SK-N-SH (cell line): ENCODE data around the gene ZNF8. TPM values are rescaled to one million over a fixed set of nuclear protein-coding genes. Genes with fewer than 3 reads are reported as not detected.

Source experiments
- CTCF ChIA-PET: fragments of 300-600, 350-600 bp; formaldehyde crosslinking; extraction: SDS; loops from one replicate; lab custom pipeline; 2021; lab: Yijun Ruan, JAX
- POLR2A ChIA-PET: fragments of 350-600 bp; sonication (Branson Sonifier 250); formaldehyde crosslinking; extraction: SDS; loops from one replicate; lab custom pipeline; 2020; ENCODE audit warnings: antibody characterized with exemption, inconsistent platforms; lab: Yijun Ruan, JAX
- DNase-seq: peaks from one replicate; pipeline ENCODE4 v3.0.0; 2012
- H2AFZ ChIP-seq: fragments of 200-600 bp; sonication (generic); 2 replicates; pipeline ENCODE4 v1.8.1; 2016; ENCODE audit warnings: antibody characterized with exemption, mild to moderate bottlenecking, low read depth
- H3F3A ChIP-seq: fragments of 200-600 bp; sonication (generic); replicated peaks from 2 replicates; pipeline ENCODE3; 2016; ENCODE audit warnings: antibody characterized with exemption, mild to moderate bottlenecking; ENCODE audit not compliant: insufficient read depth
- H3K27ac ChIP-seq, 2 experiments: fragments of 200-500 bp in 1 of 2; fragments of 200-600 bp in 1 of 2; sonication (Bioruptor generic) in 1 of 2; sonication (generic), shearing (Covaris generic) in 1 of 2; 2 replicates each; pipeline versions ENCODE4 v1.5.1 to v1.6.1; 2014 to 2016; ENCODE audit warnings: low read depth in 2 of 2, inconsistent platforms in 1 of 2, low read length in 1 of 2, mild to moderate bottlenecking in 1 of 2, mixed read lengths in 1 of 2
- H3K27me3 ChIP-seq: fragments of 200-600 bp; sonication (generic), shearing (Covaris generic); 2 replicates; pipeline ENCODE4 v1.6.1; 2016; ENCODE audit warnings: mixed run types; ENCODE audit not compliant: insufficient read depth
- H3K36me3 ChIP-seq, 2 experiments: fragments of 200-500 bp in 1 of 2; fragments of 200-600 bp in 1 of 2; sonication (Bioruptor generic) in 1 of 2; sonication (generic) in 1 of 2; replicated peaks in 1 of 2; 2 replicates each; pipeline versions ENCODE3 to v1.5.1; 2014 to 2016; ENCODE audit warnings: low read length in 1 of 2, mild to moderate bottlenecking in 1 of 2; ENCODE audit not compliant: insufficient read depth in 2 of 2, control insufficient read depth in 1 of 2
- H3K4me1 ChIP-seq, 2 experiments: fragments of 200-500 bp in 1 of 2; fragments of 200-600 bp in 1 of 2; sonication (Bioruptor generic) in 1 of 2; sonication (generic), shearing (Covaris generic) in 1 of 2; 2 replicates each; pipeline versions ENCODE4 v1.5.1 to v1.6.1; 2014 to 2016; ENCODE audit warnings: low read depth in 1 of 2, low read length in 1 of 2, mixed run types in 1 of 2; ENCODE audit not compliant: insufficient read depth in 2 of 2, control insufficient read depth in 1 of 2
- H3K4me2 ChIP-seq: fragments of 200-600 bp; sonication (generic), shearing (Covaris generic); 2 replicates; pipeline ENCODE4 v1.6.1; 2017; ENCODE audit warnings: mixed run types
- H3K4me3 ChIP-seq, 2 experiments: fragments of 200-500 bp in 1 of 2; fragments of 200-600 bp in 1 of 2; sonication (Bioruptor generic) in 1 of 2; sonication (generic), shearing (Covaris generic) in 1 of 2; 2 replicates each; pipeline versions ENCODE4 v1.5.1 to v1.8.1; 2014 to 2016; ENCODE audit warnings: low read depth in 2 of 2, inconsistent platforms in 1 of 2, low read length in 1 of 2, mild to moderate bottlenecking in 1 of 2, mixed read lengths in 1 of 2, moderate library complexity in 1 of 2
- H3K79me2 ChIP-seq: fragments of 200-600 bp; sonication (generic); 2 replicates; pipeline ENCODE4 v1.8.1; 2017; ENCODE audit warnings: mild to moderate bottlenecking; ENCODE audit not compliant: insufficient read depth
- H3K9ac ChIP-seq: fragments of 200-600 bp; sonication (generic); 2 replicates; pipeline ENCODE4 v1.6.1; 2017; ENCODE audit warnings: mixed run types
- H3K9me2 ChIP-seq: fragments of 200-600 bp; sonication (generic); 2 replicates; pipeline ENCODE4 v1.6.1; 2017; ENCODE audit warnings: mixed run types
- H3K9me3 ChIP-seq: fragments of 200-600 bp; sonication (generic); 2 replicates; pipeline ENCODE4 v1.6.1; 2017; ENCODE audit warnings: mixed run types, mild to moderate bottlenecking, moderate library complexity
- H4K20me1 ChIP-seq: fragments of 200-600 bp; sonication (generic); 2 replicates; pipeline ENCODE4 v1.6.1; 2017; ENCODE audit warnings: mild to moderate bottlenecking, mixed run types; ENCODE audit not compliant: insufficient read depth
- CTCF ChIP-seq: fragments of 200-600 bp; sonication (generic); IDR thresholded peaks from 2 replicates; pipeline ENCODE4 v1.6.1; 2017; ENCODE audit warnings: antibody characterized with exemption, mild to moderate bottlenecking, moderate library complexity
- ELF1 ChIP-seq: IDR thresholded peaks from 2 replicates; pipeline ENCODE4 v1.4.0; 2012
- EP300 ChIP-seq, 2 experiments: IDR thresholded peaks; 2 replicates each; pipeline versions ENCODE4 v1.4.0 to v1.6.1; 2012; ENCODE audit warnings: borderline replicate concordance in 1 of 2, low read depth in 1 of 2, low read length in 1 of 2
- FOXJ3 ChIP-seq: sonication (generic); formaldehyde crosslinking; IDR thresholded peaks from 2 replicates; pipeline ENCODE4 v1.5.1; 2020; ENCODE audit warnings: mild to moderate bottlenecking, missing genetic modification reagents
- GABPA ChIP-seq: IDR thresholded peaks from 2 replicates; pipeline ENCODE4 v1.4.0; 2012; ENCODE audit warnings: low read depth, mild to moderate bottlenecking
- JUND ChIP-seq: IDR thresholded peaks from 2 replicates; pipeline ENCODE4 v1.4.0; 2012
- MXI1 ChIP-seq: IDR thresholded peaks from 2 replicates; pipeline ENCODE4 v1.6.1; 2012; ENCODE audit warnings: mild to moderate bottlenecking, low read depth, low read length, improper control_type of control experiment
- NFIC ChIP-seq: IDR thresholded peaks from 2 replicates; pipeline ENCODE4 v1.4.0; 2012; ENCODE audit warnings: borderline replicate concordance
- NRF1 ChIP-seq: IDR thresholded peaks from 2 replicates; pipeline ENCODE4 v1.6.1; 2012; ENCODE audit warnings: low read depth, mild to moderate bottlenecking, low read length
- POLR2AphosphoS5 ChIP-seq: IDR thresholded peaks from 2 replicates; pipeline ENCODE4 v1.6.1; 2012; ENCODE audit warnings: low read depth, low read length
- REST ChIP-seq: IDR thresholded peaks from 2 replicates; pipeline ENCODE4 v1.6.1; 2012; ENCODE audit warnings: mild to moderate bottlenecking, low read depth, low read length, moderate library complexity
- RFX5 ChIP-seq: IDR thresholded peaks from 2 replicates; pipeline ENCODE4 v1.6.1; 2012; ENCODE audit warnings: mild to moderate bottlenecking, improper control_type of control experiment, low read length
- RXRA ChIP-seq: IDR thresholded peaks from 2 replicates; pipeline ENCODE4 v1.4.0; 2012; ENCODE audit warnings: low read depth, mild to moderate bottlenecking, borderline replicate concordance
- SMC3 ChIP-seq: IDR thresholded peaks from 2 replicates; pipeline ENCODE4 v1.6.1; 2012; ENCODE audit warnings: low read depth, low read length, improper control_type of control experiment
- TEAD4 ChIP-seq: IDR thresholded peaks from 2 replicates; pipeline ENCODE4 v1.4.0; 2012; ENCODE audit warnings: mild to moderate bottlenecking, borderline replicate concordance; ENCODE audit not compliant: insufficient read depth
- USF2 ChIP-seq: fragments of 150-350 bp; IDR thresholded peaks from 2 replicates; pipeline ENCODE4 v1.6.1; 2017; ENCODE audit warnings: antibody characterized with exemption, low read length, low read depth, borderline replicate concordance
- YY1 ChIP-seq: IDR thresholded peaks from 2 replicates; pipeline ENCODE4 v1.4.0; 2012; ENCODE audit warnings: low read depth, mild to moderate bottlenecking
- ZBTB33 ChIP-seq: IDR thresholded peaks from 2 replicates; pipeline ENCODE4 v1.4.0; 2012; ENCODE audit warnings: low read depth, borderline replicate concordance
- WGBS: methylation state at CpG from one replicate; pipeline ENCODE4 v1.1.6; 2017; ENCODE audit warnings: low lambda C conversion rate; 5-methylcytosine and 5-hydroxymethylcytosine counted together
- polyA plus RNA-seq, 3 experiments: library from polyadenylated mRNA; depleted of rRNA; stranded (reverse); fragments of >200 nt; gene quantifications; 2 replicates each; pipeline ENCODE4 v1.2.3, GENCODE V29; 2012

Gene ZNF8
- polyA plus RNA-seq, 1 of the 3 experiments (the other 2 are of a cell fraction) = 1.4 TPM

- Histone ChIP-seq H3K9me3 (no peaks in the 10 kb centered on the region), H3F3A (no peaks in the 10 kb centered on the region), H4K20me1 (no peaks in the 10 kb centered on the region), H3K4me2 (no peak overlapping the region), H3K4me1 (peaks cover 0 to 10% of the 10 kb centered on the region in 2 experiments; a peak in 1 of 4 replicates), H3K9ac (no peak overlapping the region), H3K36me3 (peaks cover 7 to 25% of the 10 kb centered on the region in 2 experiments), H3K27me3 (no peaks in the 10 kb centered on the region), H2AFZ (no peak overlapping the region), H3K27ac (no peak overlapping the region), H3K79me2 (peaks cover 32% of the 10 kb centered on the region), H3K4me3 (no peak overlapping the region), H3K9me2 (no peaks in the 10 kb centered on the region)
- CTCF ChIA-PET = no interaction called here
- 95% methylated on average over 1 of the region's 1 CpG for WGBS
- DNase-seq = no peak
- POLR2A ChIA-PET = no interaction called here
- TF ChIP-seq ZBTB33 (no peak), TEAD4 (no peak), USF2 (no peak), RFX5 (no peak), FOXJ3 (CRISPR knock-in tag) (no peak), ELF1 (no peak), POLR2AphosphoS5 (no peak), REST (no peak), CTCF (no peak), RXRA (no peak), MXI1 (no peak), SMC3 (no peak), EP300 (IDR thresholded peaks at IDR 0.05; ENCODE audit: borderline replicate concordance in 1 of 2, low read depth in 1 of 2, low read length in 1 of 2) (no peak), NFIC (no peak), YY1 (no peak), NRF1 (no peak), GABPA (no peak), JUND (no peak)
These were observed 53.9 kb downstream of the ZNF8 start for GRCh38 chr19:58332697-58333096.
